GM19238 (cell line): ENCODE measurements around the gene EPHA5.

Source experiments
- DNase-seq: peaks from one replicate; pipeline ENCODE4 v3.0.0; 2011; ENCODE audit warnings: low spot score; ENCODE audit not compliant: insufficient read length

The EPHA5 gene

DNA sequence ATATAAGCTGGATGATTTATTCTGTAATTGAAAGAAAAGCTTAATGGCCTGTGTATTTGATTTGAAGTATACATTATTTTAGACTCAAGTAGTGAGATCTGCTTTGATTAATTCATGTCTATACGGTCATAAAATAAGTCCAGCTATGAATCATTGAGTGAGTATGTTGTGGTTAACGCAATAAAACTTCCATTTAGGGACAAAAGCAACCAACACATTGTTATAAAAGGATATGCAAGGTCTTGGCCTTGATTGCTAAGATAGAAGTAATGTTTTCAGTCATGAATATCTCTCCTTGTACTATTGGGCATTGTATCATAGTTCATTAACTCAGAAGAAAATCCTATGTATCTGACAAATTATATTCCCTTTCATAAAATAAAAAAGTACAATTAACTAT lies 162.1 kb downstream of the EPHA5 start:
- no peak for DNase-seq

DNA sequence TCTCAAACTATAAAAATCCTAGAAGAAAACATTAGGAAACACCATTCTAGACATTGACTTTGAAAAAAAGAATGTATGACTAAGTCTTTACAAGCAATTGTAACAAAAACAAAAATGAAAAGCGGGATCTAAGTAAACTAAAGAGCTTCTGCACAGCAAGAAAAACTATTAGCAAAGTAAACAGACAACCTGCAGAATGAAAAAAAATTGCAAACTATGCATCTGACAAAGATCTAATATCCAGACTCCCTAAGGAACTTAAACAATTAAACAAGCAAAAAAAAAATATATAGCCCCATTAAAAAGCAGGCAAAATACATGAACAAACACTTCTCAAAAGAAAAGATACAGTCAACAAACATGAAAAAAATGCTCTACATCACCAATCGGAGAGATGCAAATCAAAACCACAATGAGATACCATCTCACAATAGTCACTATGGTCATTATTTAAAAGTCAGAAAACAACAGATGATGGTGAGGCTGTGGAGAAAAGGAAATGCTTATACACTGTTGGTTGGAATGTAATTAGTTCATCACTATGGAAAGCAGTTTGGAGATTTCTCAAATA lies 168.1 kb downstream of the EPHA5 start:
- no peak for DNase-seq

DNA sequence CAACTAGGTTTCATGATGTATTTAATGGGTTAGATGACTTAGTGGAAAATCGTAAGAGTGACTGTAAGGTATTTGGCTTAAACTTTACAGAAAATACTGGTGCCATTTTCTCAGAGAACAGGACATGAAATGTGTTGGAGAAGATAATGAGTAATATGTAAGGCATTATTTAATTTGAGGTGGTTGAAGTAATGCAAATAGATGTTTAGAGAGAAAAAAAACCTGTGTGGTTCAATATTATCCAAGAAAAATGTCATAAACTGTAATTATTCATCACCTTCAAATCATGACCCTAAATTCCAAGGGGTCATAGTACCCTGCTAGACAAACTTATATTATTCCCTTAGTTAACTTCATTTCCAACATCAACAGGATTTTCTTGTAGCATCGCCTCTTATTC lies 171.7 kb downstream of the EPHA5 start:
- no peak for DNase-seq

DNA sequence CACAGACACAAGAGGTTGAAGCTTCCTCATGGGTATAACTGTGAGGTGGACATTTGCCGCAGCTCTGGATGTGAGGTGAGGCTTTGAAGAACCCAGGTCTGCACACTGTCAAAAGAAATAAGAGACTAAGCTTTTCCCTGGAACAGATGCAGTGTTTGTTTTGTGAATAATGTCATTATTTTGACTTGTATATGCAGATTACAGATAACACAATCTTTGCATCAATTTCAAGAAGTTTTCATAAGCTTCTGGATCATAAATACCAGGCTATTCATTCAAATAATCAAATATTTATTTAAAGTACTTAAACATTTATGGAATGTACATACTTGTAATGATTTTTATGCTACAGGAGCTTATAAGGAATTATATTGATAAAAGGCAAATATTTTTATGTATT lies 174.8 kb downstream of the EPHA5 start:
- no peak for DNase-seq

DNA sequence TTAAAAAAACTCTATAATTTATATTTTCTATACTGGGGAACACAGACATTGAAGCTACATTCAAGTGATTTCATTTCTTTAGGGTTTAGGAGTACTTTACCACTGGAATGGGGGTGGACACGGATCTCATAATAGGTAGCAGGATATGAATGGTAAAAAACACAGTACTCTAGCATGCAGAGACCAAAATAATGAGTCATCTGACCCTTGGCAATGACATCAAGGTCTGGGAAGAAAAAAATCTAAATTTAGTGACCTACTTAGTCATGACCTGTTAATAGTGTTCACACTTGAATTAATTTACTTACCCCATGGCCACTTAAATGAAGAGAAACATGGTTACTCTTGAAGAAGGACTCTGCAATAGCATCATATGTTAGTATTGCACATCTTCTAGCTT lies 187.9 kb downstream of the EPHA5 start:
- DNase-seq = no peak

DNA sequence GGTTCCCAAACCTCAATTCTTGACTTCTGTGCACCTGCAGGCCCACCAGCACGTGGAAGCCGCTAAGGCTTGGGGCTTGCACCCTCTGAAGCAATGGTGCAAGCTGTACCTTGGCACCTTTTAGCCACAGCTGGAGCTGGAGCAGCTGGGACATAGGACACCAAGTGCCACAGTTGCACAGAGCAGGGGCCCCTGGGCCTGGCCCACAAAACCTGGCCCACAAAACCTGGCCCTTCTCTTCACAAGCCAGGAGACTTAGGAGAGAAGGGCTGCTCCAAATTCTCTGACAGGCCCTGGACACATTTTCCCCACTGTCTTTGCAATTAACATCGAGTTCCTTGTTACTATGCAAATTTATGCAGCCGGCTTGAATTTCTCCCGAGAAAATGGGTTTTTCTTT lies 197.8 kb downstream of the EPHA5 start:
- DNase-seq = no peak

DNA sequence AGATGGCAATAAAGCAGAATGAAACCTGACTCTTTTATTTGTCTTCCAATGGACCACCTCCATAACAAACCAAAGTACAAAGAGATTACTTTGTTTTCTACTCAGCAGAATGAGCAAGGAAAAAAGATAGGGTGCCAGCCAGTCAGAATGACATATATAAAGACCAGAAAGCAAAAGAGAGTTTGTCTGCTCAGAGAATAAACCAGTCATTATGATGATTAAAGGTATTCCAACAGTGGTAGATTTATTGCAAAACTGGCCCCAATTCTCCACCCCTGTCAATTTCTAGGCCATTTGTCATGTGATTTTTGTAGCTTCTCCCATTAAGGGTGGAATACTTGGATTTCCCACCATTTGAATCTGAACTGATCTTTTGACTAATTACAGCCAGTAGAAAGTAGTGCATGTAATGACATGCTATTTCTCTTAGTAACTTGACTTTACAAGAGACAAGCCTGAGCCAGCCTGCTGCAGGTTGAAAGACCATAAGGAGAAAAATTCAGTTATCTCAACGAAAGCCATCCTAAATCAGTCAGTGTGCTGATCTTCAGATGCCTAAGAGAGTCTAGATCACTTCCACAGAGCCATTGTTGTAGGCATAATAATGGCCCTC lies 203.1 kb downstream of the EPHA5 start:
- no peak for DNase-seq

DNA sequence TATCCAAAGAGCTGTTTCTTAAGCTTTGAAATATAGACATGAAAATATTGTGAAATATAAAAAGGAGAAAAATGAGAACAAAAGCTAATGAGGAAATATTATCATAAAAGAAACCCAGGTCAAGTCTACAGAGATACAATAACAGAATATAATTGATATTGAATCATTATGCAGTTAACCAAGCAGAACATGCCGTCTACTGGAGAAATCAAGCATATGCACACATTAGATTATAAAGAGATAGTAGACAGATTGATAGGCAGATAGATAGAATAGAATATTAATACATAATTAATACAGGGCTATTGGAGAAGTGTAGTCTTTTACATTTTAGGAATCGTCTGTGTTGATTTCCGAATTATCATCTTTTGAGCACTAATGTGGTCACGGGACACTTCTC lies 208.5 kb downstream of the EPHA5 start:
- DNase-seq = no peak

DNA sequence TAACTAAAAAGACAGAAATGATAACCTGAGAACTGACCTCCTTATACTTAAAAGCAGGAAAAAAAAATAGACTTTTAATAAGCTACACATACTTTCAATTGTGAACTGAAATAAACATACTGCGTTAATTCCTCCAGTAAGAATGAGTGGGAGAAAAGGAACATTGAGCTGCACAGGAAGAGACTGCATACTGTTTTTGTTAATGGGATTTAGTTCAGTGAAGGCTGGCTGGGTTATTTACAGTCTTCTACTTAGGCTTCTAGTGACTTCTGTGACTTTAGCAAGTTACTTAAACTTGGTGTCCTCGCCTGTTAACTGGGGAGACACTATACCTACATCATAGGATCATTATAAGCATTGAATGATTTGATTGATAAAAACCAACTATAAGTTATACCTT lies 213.3 kb downstream of the EPHA5 start:
- no peak for DNase-seq

DNA sequence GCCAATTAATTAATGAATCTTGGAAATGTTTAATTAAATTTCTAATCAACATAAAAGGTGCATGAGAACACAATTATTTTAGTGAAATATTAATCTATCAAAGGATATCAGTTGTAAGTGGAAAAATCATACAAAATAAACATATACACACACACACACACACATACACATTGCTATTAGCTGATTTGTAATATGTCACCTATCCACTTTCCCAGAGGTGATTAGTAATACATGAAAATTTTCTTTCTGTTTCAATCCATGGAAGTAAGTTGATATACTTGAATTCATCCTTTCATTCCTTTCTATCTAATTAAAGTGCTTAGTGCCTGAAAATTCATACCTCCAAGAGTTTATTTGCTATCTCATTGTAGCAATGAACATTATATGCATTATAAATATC lies 213.7 kb downstream of the EPHA5 start:
- DNase-seq = no peak

DNA sequence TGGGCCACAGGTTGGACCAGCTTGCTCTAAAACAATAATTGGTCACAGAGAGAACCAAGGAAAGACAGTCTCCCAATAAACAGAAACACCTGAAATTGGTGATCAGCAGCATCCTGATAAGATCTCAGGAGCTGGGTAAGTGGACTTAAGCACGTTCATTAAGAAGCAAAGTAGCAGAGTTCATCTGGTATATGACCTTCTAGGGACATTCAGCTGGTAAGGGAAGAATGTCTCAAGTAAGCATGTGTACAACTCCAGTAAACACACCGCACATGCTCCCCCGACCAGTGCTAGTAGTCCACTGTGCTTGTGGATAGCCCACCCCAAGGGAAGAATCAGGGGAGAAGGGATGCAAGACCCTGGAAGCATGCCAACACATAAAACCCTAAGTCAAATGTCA lies 216.9 kb downstream of the EPHA5 start:
- no peak for DNase-seq

DNA sequence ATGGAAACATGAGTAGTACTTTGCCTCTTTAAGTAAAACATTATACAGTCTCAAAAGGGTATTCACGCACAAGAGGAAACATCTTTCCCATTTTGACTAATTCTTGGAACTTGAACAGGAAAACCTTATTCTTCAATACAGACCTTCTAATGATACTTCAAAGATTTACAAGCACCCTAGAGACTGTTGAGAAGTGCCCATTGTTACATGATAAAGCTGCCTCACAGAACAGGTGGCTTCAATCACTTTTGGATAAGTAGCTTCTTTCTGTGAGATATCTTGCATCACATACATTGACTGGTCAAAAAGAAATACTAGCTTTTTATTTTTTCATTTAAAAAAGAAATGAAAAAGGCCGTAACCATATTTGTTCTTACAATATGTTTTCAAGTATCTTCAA lies 219.4 kb downstream of the EPHA5 start:
- DNase-seq = no peak

DNA sequence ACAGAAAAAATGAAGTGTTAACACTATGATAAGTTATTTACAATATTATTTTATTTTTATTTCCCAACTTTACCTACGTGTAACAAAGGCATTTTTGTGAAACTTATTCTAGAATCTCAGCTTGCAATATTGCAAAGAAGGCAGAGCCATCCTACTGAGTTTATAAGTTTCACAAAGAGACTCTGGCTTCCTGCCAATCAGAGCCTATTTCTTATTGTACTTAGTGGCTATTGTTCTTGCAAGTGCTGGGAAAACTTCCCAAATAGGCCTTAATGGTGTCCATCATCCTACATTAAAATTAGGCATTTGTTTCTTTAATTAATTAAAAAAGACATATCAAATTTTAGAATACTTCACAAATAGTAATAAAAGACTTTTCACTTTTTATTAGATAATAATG lies 233.2 kb downstream of the EPHA5 start:
- DNase-seq = no peak

DNA sequence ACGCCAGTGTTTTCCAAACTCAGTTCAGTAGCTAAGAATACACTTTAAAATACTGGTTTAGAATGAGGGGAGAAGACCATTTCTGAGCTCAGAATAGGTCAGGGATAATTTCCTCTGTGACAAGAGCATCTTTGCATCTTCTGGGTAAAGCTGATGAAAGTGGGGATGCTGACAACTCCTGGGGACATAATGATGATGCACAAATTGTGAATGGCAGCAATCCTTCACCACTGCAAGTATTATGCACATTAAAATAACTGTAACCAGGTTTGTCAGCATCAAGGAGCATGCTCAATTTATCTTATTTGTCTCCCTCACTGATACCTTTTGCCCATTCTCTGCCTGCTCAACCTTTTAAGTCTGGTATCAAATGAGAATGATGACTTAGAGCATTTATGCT lies 248.2 kb downstream of the EPHA5 start:
- no peak for DNase-seq

DNA sequence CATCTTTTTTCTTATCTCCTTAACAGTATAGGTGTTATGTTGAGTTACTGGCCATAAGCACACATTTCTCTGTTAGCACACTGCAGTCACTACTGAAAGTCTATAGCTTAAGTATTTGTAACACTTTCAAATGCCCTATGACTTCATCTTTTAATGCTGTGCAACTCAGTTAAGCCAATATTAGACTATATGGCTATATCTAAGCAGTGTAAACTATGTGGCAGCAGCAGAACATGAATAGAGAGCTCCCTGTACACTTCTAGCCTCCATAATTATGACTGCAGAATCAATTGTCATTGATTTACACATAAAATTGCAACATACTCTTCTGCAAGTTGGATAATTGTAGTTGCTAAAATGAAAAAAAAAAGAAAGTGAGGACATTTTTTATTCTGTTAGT lies 250.3 kb downstream of the EPHA5 start:
- DNase-seq = no peak

DNA sequence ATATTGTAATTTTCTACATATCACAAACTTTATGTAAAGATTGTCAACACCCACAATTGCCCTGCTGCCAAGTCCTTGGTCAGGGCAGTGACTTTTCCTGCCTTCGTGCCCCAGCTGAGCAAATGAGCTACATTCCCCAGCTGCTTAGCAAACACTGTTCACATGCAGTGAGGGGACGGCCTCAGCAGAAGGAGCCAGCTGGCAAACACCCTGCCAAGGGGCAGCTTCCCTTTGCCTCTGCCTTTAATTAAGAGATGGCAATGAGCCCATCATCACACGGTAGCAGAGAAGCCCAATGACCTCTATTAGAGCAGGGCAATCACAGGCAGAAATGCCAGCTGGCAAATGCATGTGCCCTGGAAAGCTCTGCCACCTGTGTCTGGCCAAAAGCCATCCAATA lies 253.4 kb downstream of the EPHA5 start:
- no peak for DNase-seq

DNA sequence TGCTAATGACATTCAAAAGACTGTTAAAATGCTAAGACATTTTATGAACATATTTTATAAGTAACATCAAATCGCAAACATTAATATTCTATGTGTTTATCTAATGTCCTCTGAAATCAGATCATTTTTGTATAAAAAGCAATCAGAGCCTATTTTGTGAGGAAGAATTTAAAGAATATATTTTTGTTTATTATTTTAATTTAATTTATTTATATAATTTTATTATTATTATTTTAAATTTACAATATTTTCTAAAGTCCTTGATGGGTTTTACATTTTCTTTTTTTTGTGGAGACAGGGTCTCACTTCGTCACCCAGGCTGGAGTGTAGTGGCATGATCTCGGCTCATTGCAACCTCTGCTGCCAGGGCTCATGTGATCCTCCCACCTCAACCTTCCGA lies 262.8 kb downstream of the EPHA5 start:
- no peak for DNase-seq

DNA sequence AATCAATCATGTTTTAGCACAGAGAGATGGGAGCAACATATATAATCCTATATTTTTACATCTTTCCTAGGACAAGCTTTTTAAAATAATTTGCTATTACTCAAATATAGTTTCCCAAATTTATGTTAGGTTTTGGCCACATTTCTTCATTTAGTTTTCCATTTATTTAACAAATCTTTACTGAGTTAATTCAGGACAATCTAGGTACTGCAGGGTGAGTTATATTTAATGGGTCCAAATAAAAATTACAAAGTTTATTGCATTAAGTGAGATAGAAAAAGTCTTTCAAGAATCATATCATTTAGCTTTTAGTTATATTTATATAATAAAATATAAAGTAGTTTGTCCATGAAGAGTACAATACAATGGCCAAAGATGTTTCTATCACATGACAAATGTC lies 269.2 kb downstream of the EPHA5 start:
- DNase-seq = no peak

DNA sequence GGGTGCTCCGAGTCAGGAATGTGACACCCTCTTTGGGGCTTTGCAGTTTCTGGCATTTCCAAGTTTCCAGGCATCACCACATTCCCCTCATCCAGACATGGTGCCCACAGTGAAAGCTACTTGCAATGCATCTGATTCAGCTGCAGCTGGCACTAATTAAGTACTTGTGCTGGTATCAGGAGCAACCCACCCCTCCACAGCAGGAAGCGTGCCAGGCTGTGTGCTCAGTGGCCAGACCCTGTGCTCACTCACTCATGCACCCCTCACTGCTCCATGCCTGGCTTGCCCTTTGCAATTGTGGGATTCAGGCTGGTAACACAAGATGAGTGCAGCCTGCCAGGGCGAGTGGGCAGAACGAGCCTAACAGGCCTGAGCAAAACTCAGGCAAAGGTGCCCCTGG lies 271.2 kb downstream of the EPHA5 start:
- DNase-seq = no peak

DNA sequence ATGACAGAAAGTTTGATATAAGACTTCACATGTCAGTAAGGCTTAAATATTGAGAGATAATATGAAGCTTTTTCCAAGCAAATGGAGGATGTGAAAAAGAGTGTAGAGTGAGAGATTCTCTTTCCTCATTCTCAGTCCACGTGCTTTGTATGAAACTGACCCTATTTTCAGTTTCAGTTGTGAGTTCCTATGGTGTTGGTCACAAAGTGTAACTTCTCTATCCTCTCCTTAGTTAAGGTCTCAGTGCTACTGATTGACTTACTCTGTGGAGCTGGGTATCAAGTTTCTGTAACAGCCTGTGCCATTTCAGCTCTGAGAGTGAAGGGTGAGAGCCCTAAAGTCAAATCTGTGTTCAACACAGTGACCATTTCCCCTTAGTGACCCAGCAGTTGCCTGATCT lies 277.2 kb downstream of the EPHA5 start:
- DNase-seq = no peak

DNA sequence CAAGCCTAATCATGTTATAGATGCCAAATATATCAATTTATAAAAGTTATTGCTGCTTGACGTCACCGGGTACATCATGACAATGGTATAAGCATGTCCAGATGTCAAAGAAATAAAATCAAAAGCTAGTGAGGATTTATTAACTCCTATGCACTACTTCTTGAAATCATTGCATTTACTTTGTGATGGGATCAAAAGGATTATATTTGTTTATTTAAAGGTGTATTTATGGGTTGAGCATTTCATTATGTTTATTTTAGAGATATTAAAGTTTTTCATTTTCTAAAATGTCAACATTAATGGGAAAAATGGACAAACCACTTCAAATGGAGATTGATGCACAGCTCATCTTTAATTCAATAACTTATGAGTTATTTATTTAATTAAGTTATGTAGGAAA lies 277.8 kb downstream of the EPHA5 start:
- DNase-seq = no peak

DNA sequence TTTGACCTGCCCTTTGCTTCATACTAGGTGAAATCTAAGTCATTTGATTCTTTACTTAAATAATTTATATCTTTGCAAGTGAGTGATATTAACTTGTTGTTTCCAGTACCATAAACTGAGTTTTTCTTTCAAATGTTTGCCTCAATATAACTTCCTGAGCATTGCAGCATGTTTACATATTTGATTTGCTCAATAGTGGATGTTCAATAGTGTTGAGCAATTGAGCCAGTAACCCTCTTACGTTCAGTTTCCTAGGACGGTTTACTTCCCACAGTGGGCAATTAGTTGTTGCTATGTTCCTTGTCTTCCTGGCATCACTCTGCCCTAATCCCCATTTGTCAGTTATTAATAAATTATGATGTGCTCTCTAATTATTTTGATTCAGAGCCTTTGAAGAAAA lies 278.5 kb downstream of the EPHA5 start:
- no peak for DNase-seq

DNA sequence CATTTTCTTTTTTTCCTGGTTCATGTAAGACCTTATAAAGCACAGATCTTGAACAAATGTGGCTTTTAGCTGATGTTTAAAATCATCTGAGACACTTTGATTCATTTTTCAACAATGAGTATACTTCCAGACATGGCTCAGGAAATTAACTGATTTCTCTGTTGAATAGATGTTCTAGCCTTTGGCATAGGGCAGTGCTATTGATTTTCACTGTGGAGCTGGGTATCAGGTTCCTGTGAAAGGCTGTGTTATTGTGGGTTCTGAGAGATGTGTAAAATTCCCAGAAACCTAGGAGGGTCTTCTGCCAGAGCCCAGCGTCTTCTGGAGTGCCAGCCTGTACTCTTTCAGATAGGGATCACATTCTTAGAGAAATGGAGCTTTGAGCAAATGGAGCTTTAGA lies 278.9 kb downstream of the EPHA5 start:
- no peak for DNase-seq

DNA sequence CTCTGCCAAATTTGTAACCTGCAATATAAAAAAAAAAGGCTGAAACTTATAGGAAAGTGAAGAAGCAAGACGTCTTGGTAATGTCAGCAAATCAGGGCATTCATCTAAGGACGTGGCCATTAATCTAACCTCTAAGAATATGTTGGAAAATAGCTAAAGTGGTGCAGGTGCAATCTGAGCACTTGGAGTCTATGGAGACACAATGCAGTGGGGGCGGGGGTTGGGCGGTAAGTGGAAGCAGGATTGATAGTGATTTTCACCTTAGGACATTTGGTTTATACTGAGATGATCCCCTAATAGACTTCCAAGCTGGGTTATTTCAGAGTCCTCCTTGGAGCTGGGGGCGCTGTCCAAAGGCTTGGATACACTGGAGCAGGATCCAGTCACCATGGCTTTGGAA lies 283.4 kb downstream of the EPHA5 start:
- DNase-seq = no peak
